ENCODE data around the gene MCTP2. TPM values are rescaled to one million over a fixed set of nuclear protein-coding genes. Genes with fewer than 3 reads are reported as not detected.
"Not testable (repeated sequence)": the region's sequence is repeated elsewhere in the genome, so short reads cannot be mapped to it uniquely, and the experiment has no call there.

Gene MCTP2
- total and polyA plus RNA-seq, 2 of the 8 experiments (the other 6 are each of a cell fraction or from before 2014, with no cell fraction given) = 3.4 to 4.5 TPM

- H3K27me3 ChIP-seq (replicated peaks in 1 of 4; ENCODE audit: control insufficient read depth in 3 of 4, extremely low read depth in 1 of 4, insufficient read depth in 3 of 4, low read length in 3 of 4); CTCF ChIA-PET (ENCODE audit: partially characterized antibody); H3K4me2 ChIP-seq (ENCODE audit: insufficient read depth in 1 of 2, low read depth in 2 of 2, low read length in 2 of 2); H4K5ac ChIP-seq (ENCODE audit: insufficient read length, low read depth, low read length); H3K79me2 ChIP-seq (ENCODE audit: control insufficient read depth in 1 of 2, insufficient read depth in 2 of 2, low read length in 2 of 2); H4K8ac ChIP-seq (ENCODE audit: extremely low read depth, insufficient read depth, low read length); H2BK12ac ChIP-seq (ENCODE audit: low read depth, low read length); H3K23ac ChIP-seq (ENCODE audit: insufficient read length); H3K14ac ChIP-seq (ENCODE audit: insufficient read length); H3K56ac ChIP-seq (replicated peaks; ENCODE audit: insufficient read length, low read depth, low read length); H2BK5ac ChIP-seq (ENCODE audit: low read depth, low read length); FAIRE-seq; H3K23me2 ChIP-seq (ENCODE audit: low read depth, low read length); H4K91ac ChIP-seq (replicated peaks; ENCODE audit: insufficient read length, low read length); H3K9ac ChIP-seq (replicated peaks in 1 of 4; ENCODE audit: extremely low read depth in 1 of 4, low read depth in 3 of 4, low read length in 3 of 4); H2BK15ac ChIP-seq (ENCODE audit: low read length); H3K36me3 ChIP-seq (ENCODE audit: control insufficient read depth in 2 of 4, insufficient read depth in 4 of 4, low read length in 3 of 4); H2AK5ac ChIP-seq (ENCODE audit: low read depth, low read length); H3K9me3 ChIP-seq (ENCODE audit: insufficient read depth in 2 of 2, low read depth in 1 of 2, low read length in 1 of 2); H3K79me1 ChIP-seq (ENCODE audit: low read depth, low read length); H3K4ac ChIP-seq (replicated peaks; ENCODE audit: insufficient read length, low read depth, low read length); H3K4me1 ChIP-seq (replicated peaks in 1 of 4; ENCODE audit: control insufficient read depth in 3 of 4, insufficient read depth in 4 of 4, low read length in 3 of 4); DNase-seq (ENCODE audit: low read depth in 1 of 2, low spot score in 2 of 2); H3K27ac ChIP-seq (ENCODE audit: low read depth, low read length); H4K20me1 ChIP-seq (replicated peaks in 1 of 2; ENCODE audit: control insufficient read depth in 1 of 2, insufficient read depth in 2 of 2, low read length in 2 of 2); H3K4me3 ChIP-seq (ENCODE audit: extremely low read depth in 1 of 4, insufficient read depth in 2 of 4, low read depth in 3 of 4, low read length in 4 of 4); H2BK20ac ChIP-seq (ENCODE audit: low read length); H2BK120ac ChIP-seq (replicated peaks; ENCODE audit: low read depth, low read length); POLR2A ChIA-PET (ENCODE audit: partially characterized antibody); H3K18ac ChIP-seq (ENCODE audit: extremely low read depth, low read length); H2AFZ ChIP-seq (ENCODE audit: low read length): not testable (repeated sequence)
- WGBS, 2 experiments (ENCODE audit: extremely low coverage in 1 of 2, insufficient coverage in 1 of 2, insufficient read length in 1 of 2, insufficient replicate concordance in 2 of 2, low coverage in 1 of 2, low lambda C conversion rate in 2 of 2, missing lambda C conversion rate in 1 of 2) = 95% methylated on average over 1 of the region's 1 CpG; no CpG with 5 or more reads in 1 of the 2 experiments
These were observed 262.2 kb downstream of the MCTP2 start for GRCh38 chr15:94493586-94493985.
